Esophagus (tissue), 2 donors: ENCODE measurements around the gene CPE. TPM values are rescaled to one million over a fixed set of nuclear protein-coding genes. Genes with fewer than 3 reads are reported as not detected.

Experiments
- H3K27ac ChIP-seq, 2 donors: one replicate each; pipeline ENCODE4 v1.5.1; 2013; ENCODE audit warnings: low read depth in 2 of 2, mild to moderate bottlenecking in 2 of 2, inconsistent platforms in 1 of 2, low read length in 1 of 2, moderate library complexity in 1 of 2
- H3K27me3 ChIP-seq, 2 donors: one replicate each; pipeline ENCODE4 v1.6.1; 2013; ENCODE audit warnings: low read length in 2 of 2, control low read depth in 1 of 2, mild to moderate bottlenecking in 1 of 2; ENCODE audit not compliant: insufficient read depth in 2 of 2, control insufficient read depth in 1 of 2
- H3K36me3 ChIP-seq, 2 donors: one replicate each; pipeline ENCODE4 v1.6.1; 2013; ENCODE audit warnings: low read length in 1 of 2; ENCODE audit not compliant: control insufficient read depth in 2 of 2, insufficient read depth in 2 of 2
- H3K4me1 ChIP-seq, 2 donors: one replicate each; pipeline ENCODE4 v1.6.1; 2013; ENCODE audit warnings: low read length in 1 of 2; ENCODE audit not compliant: control insufficient read depth in 2 of 2, insufficient read depth in 2 of 2
- H3K4me3 ChIP-seq, 2 donors: one replicate each; pipeline ENCODE4 v1.5.1; 2013; ENCODE audit warnings: low read length in 2 of 2, mild to moderate bottlenecking in 2 of 2, low read depth in 1 of 2, moderate library complexity in 1 of 2
- H3K9me3 ChIP-seq, 2 donors: one replicate each; pipeline ENCODE4 v1.6.1; 2013; ENCODE audit warnings: mild to moderate bottlenecking in 2 of 2, low read depth in 1 of 2, low read length in 1 of 2, moderate library complexity in 1 of 2; ENCODE audit not compliant: control insufficient read depth in 2 of 2, insufficient read depth in 1 of 2
- WGBS, 2 donors: extraction: QIAGEN DNeasy Blood & Tissue Kit; methylation state at CpG; one replicate each; pipeline ENCODE4 v1.1.7; 2013; 5-methylcytosine and 5-hydroxymethylcytosine counted together
- polyA plus RNA-seq, 2 donors: library from polyadenylated mRNA; stranded (reverse); fragments of 200-250 nt; gene quantifications; one replicate each; pipeline ENCODE4 v1.2.3, GENCODE V29; 2013
- donor health status: healthy with polysubstance abuse.
- donor health status: Bipolar disorder and iron deficiency.

The CPE gene
- polyA plus RNA-seq, 2 donors, result 7.0 to 19.9 TPM

- Histone ChIP-seq H3K27ac (no peak overlapping the region), H3K36me3 (no peaks in the 10 kb centered on the region), H3K27me3 (no peaks in the 10 kb centered on the region), H3K4me1 (no peaks in the 10 kb centered on the region), H3K9me3 (no peaks in the 10 kb centered on the region), H3K4me3 (no peak overlapping the region)
- WGBS, 2 donors, result 65 to 85% methylated on average over 2 of the region's 2 CpGs
These were observed 14.9 kb downstream of the CPE start for GRCh38 chr4:165393704-165394103.

- H3K36me3 ChIP-seq, result no peaks in the 10 kb centered on the region
- no peaks in the 10 kb centered on the region for H3K4me1 ChIP-seq
- H3K27me3 ChIP-seq, result no peaks in the 10 kb centered on the region
- whole genome bisulfite sequencing, 2 donors, result 72 to 86% methylated on average over 5 of the region's 5 CpGs
- no peaks in the 10 kb centered on the region for H3K9me3 ChIP-seq
- no peak overlapping the region for H3K27ac ChIP-seq
- H3K4me3 ChIP-seq, result no peak overlapping the region
These were observed 15.5 kb downstream of the CPE start for GRCh38 chr4:165394275-165394674.

GRCh38 chr4:165398570-165398969, 19.8 kb downstream of the CPE start:
- Histone ChIP-seq H3K36me3 (no peaks in the 10 kb centered on the region), H3K9me3 (no peaks in the 10 kb centered on the region), H3K27me3 (no peaks in the 10 kb centered on the region), H3K4me1 (no peaks in the 10 kb centered on the region), H3K27ac (no peak overlapping the region), H3K4me3 (no peak overlapping the region)
- 18 to 19% methylated on average over 1 of the region's 1 CpG for WGBS, 2 donors

- Histone ChIP-seq H3K4me3 (no peak overlapping the region), H3K4me1 (peaks cover 0 to 2% of the 10 kb centered on the region in 2 donors), H3K36me3 (no peaks in the 10 kb centered on the region), H3K9me3 (no peaks in the 10 kb centered on the region), H3K27ac (no peak overlapping the region), H3K27me3 (no peaks in the 10 kb centered on the region)
- WGBS, 2 donors, result 91 to 93% methylated on average over 9 of the region's 9 CpGs
These were observed 23.6 kb downstream of the CPE start for GRCh38 chr4:165402375-165402774.

- Histone ChIP-seq H3K36me3 (no peaks in the 10 kb centered on the region), H3K4me1 (peaks cover 0 to 2% of the 10 kb centered on the region in 2 donors), H3K27ac (no peak overlapping the region), H3K9me3 (no peaks in the 10 kb centered on the region), H3K27me3 (no peaks in the 10 kb centered on the region), H3K4me3 (no peak overlapping the region)
- 79 to 82% methylated on average over 2 of the region's 2 CpGs for WGBS, 2 donors
These were observed 24.2 kb downstream of the CPE start for GRCh38 chr4:165403048-165403447.

GRCh38 chr4:165403637-165404036, 24.8 kb downstream of the CPE start:
- no peaks in the 10 kb centered on the region for H3K27me3 ChIP-seq
- 94 to 96% methylated on average over 4 of the region's 4 CpGs for WGBS, 2 donors
- peaks cover 0 to 2% of the 10 kb centered on the region in 2 donors for H3K4me1 ChIP-seq
- H3K4me3 ChIP-seq, result no peak overlapping the region
- no peaks in the 10 kb centered on the region for H3K9me3 ChIP-seq
- H3K27ac ChIP-seq, result no peak overlapping the region
- H3K36me3 ChIP-seq, result no peaks in the 10 kb centered on the region

GRCh38 chr4:165404080-165404479, 25.3 kb downstream of the CPE start:
- H3K27me3 ChIP-seq, result no peaks in the 10 kb centered on the region
- H3K9me3 ChIP-seq, result no peaks in the 10 kb centered on the region
- H3K27ac ChIP-seq, result no peak overlapping the region
- 90 to 96% methylated on average over 8 of the region's 8 CpGs for WGBS, 2 donors
- H3K4me1 ChIP-seq, result peaks cover 0 to 2% of the 10 kb centered on the region in 2 donors
- H3K36me3 ChIP-seq, result no peaks in the 10 kb centered on the region
- H3K4me3 ChIP-seq, result no peak overlapping the region

GRCh38 chr4:165404696-165405095, 25.9 kb downstream of the CPE start:
- Histone ChIP-seq H3K9me3 (no peaks in the 10 kb centered on the region), H3K36me3 (no peaks in the 10 kb centered on the region), H3K27me3 (no peaks in the 10 kb centered on the region), H3K4me3 (no peak overlapping the region), H3K4me1 (peaks cover 0 to 2% of the 10 kb centered on the region in 2 donors), H3K27ac (no peak overlapping the region)
- 91 to 94% methylated on average over 4 of the region's 4 CpGs for WGBS, 2 donors

- Histone ChIP-seq H3K4me1 (no peaks in the 10 kb centered on the region), H3K9me3 (no peaks in the 10 kb centered on the region), H3K4me3 (no peak overlapping the region), H3K27me3 (no peaks in the 10 kb centered on the region), H3K36me3 (no peaks in the 10 kb centered on the region), H3K27ac (no peak overlapping the region)
- WGBS, 2 donors, result 40 to 42% methylated on average over 2 of the region's 2 CpGs
These were observed 31.4 kb downstream of the CPE start for GRCh38 chr4:165410214-165410613.

GRCh38 chr4:165415910-165416309, 37.1 kb downstream of the CPE start:
- no peak overlapping the region for H3K4me3 ChIP-seq

More at GRCh38 chr4:165415910-165416309, 37.1 kb downstream of the CPE start:
- no peak overlapping the region for H3K27ac ChIP-seq
- H3K27me3 ChIP-seq, result no peaks in the 10 kb centered on the region
- no peaks in the 10 kb centered on the region for H3K36me3 ChIP-seq
- H3K9me3 ChIP-seq, result no peaks in the 10 kb centered on the region
- 82 to 88% methylated on average over 10 of the region's 10 CpGs for WGBS, 2 donors
- H3K4me1 ChIP-seq, result no peaks in the 10 kb centered on the region
